HG02588 (cell line): ENCODE data around the gene PIP5K1C.

Source experiments
- ATAC-seq: cut with Tn5 transposase; IDR thresholded peaks from one replicate; pipeline ENCODE4 v1.9.1; 2021; ENCODE audit warnings: mild to moderate bottlenecking, moderate library complexity; ENCODE audit not compliant: unreplicated experiment

Gene PIP5K1C, protein sequence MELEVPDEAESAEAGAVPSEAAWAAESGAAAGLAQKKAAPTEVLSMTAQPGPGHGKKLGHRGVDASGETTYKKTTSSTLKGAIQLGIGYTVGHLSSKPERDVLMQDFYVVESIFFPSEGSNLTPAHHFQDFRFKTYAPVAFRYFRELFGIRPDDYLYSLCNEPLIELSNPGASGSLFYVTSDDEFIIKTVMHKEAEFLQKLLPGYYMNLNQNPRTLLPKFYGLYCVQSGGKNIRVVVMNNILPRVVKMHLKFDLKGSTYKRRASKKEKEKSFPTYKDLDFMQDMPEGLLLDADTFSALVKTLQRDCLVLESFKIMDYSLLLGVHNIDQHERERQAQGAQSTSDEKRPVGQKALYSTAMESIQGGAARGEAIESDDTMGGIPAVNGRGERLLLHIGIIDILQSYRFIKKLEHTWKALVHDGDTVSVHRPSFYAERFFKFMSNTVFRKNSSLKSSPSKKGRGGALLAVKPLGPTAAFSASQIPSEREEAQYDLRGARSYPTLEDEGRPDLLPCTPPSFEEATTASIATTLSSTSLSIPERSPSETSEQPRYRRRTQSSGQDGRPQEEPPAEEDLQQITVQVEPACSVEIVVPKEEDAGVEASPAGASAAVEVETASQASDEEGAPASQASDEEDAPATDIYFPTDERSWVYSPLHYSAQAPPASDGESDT

DNA sequence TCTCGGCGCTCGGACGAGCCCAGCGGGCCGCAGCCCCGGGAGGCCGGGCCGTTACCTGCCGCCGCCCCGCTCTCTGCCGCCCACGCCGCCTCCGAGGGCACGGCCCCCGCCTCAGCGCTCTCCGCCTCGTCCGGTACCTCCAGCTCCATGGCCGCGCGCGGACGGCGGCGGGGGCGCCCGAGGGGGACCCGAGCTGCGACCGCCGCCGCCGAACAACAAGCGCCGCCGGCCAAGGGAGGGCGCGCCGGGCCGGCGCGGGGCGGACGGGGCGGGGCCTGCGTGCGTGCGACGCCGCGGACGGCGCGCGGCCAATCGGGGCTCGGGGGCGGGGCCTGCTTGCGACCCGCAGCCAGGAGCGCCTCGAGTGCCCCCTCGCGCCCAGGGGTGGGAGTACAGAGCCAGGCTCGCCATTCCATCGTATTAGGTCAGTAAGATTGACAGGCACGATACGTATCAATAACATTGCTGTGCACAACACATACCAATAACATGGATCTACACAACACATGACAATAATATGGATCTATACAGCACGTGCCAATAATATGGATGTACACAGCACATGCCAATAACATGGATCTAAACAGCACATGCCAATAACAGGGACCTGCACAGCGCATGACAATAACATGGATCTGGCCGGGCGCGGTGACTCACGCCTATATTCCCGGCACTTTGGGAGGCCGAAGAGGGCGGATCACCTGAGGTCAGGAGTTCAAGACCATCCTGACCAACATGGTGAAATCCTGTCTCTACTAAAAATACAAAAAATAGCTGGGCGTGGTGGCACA, at the start of gene PIP5K1C:
Gene PIP5K1C, minus strand, starts transcription at position 227 of the 791 bp plus-strand sequence. Its CDS starts 78 bp downstream, at position 149.
- peak; percentile 69 for ATAC-seq

DNA sequence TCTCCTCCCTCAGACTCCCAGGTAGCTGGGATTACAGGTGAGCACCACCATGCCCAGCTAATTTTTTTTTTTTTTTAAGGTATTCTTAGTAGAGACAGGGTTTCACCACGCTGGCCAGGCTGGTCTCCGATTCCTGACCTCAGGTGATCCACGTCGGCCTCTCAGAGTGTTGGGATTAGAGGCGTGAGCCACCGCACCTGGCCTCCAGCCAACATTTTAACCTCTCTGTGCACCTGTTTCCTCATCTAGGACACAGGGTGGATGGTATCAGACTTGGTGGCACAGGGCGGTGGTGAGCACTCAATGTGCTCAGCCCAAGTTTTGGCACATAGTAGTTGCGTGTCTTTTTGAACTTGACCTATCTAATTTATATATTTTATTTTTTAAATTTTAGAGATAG, 48.7 kb upstream of the PIP5K1C start:
- no peak for ATAC-seq

- ATAC-seq = no peak
Measured at GRCh38 chr19:3746371-3747056, 46.2 kb upstream of the PIP5K1C start.

- ATAC-seq = no peak
Measured at GRCh38 chr19:3745363-3746045, 45.2 kb upstream of the PIP5K1C start.

DNA sequence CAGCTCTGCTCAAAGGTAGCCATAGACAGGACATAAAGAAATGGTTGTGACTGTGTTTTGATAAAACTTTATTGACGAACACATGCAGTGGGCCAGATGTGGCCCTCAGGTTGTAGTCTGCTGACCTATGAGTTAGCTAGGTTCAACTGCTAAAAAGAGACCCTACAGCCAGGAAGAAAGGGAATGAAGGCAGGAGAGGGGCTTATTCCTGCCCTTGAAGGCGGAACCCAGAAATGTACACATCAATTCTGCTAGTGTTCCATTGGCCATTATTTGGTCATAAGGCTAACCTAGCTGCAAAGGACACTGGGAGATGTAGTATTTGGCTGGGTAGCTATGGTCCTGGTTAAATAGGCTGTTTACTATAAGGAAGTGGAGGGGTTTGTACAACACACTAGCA, 43.2 kb upstream of the PIP5K1C start:
- ATAC-seq = no peak

GRCh38 chr19:3740431-3740830, 40.2 kb upstream of the PIP5K1C start:
- ATAC-seq = no peak

- no peak for ATAC-seq
Measured at GRCh38 chr19:3738477-3739220, 38.4 kb upstream of the PIP5K1C start.

- ATAC-seq = no peak
Measured at GRCh38 chr19:3737487-3738205, 37.4 kb upstream of the PIP5K1C start.

- ATAC-seq = no peak
Measured at GRCh38 chr19:3736106-3736724, 35.9 kb upstream of the PIP5K1C start.

DNA sequence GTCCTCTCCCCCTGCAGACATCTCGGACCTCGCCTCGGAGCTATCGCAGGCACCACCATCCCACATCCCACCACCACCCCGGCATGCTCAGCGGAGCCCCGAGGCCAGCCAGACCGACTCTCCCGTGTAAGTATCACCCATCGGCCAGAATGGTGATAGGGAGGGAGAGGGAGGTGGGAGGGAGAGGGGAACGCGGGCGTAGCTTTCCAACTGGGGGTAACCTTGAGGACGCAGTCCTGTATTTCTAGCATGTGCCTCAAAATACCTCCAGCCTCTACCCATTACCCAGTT, 34.0 kb upstream of the PIP5K1C start:
- ATAC-seq = no peak

DNA sequence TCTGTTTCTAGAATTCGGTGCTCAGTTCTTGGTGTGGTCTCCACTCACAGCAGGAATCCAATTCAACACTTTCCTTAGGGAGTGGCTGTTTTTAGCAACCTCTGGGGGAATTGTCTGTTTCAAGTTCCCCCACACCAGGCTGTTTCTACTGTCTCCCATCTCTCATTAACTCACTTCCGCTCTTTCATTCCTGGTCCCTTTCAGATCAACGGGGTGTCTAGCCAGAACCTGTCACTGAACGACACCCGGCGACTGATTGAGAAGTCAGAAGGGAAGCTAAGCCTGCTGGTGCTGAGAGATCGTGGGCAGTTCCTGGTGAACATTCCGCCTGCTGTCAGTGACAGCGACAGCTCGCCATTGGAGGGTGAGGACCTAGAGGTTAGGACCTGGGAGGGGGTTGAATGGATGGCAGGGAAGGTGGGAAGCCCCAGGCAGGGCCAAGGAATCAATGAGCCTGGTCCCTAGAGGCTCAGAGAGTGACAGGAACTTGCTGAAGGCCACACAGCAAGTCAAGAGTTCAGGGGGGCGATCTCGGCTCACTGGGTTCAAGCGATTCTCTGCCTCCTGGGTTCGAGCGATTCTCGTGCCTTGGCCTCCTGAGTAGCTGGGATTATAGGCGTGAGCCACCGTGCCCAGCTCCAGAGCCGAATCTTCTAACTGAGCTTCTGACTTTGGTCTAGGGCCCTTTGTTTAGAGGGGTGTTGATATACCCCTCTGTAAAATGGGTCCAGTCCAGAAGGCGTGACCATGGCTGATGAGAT, 33.5 kb upstream of the PIP5K1C start:
- no peak for ATAC-seq

- no peak for ATAC-seq
Measured at GRCh38 chr19:3732108-3732507, 31.8 kb upstream of the PIP5K1C start.

- ATAC-seq = no peak
Measured at GRCh38 chr19:3730457-3730958, 30.2 kb upstream of the PIP5K1C start.

- no peak for ATAC-seq
Measured at GRCh38 chr19:3725640-3726310, 25.5 kb upstream of the PIP5K1C start.

DNA sequence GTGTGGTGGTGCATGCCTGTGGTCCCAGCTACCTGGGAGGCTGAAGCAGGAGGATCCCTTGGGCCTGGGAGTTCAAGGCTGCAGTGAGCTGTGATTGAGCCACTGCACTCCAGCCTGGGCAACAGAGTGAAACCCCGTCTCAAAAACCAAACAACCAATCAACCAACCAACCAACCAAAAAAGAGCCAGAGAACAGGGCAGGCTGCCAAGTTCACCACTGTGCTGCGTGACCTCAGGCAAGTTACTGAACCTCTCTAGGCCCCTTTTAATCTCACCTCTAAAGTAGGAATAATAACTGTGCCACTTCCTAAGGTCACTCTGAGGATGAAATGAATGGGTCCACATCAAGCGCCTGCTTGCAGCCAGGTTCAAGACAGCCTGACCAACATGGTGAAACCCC, 24.9 kb upstream of the PIP5K1C start:
- ATAC-seq = no peak

DNA sequence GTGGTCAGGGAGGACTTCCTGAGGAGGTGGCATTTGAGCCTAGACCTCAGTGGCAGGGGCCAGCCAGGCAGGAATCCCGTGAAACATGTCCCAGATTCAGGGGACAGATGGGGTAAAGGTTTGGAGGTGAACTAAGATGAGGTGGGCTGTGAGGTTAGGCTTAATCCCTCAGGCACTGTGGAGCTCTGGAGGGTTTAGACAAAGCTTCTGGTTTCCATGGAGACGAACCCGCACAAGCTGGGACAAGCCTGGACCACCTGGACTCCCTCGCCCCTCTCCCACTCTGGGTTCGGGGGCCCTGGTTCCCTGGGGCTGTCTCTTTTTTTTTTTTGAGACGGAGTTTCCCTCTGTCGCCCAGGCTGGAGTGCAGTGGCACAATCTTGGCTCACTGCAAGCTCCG, 23.6 kb upstream of the PIP5K1C start:
- no peak for ATAC-seq

DNA sequence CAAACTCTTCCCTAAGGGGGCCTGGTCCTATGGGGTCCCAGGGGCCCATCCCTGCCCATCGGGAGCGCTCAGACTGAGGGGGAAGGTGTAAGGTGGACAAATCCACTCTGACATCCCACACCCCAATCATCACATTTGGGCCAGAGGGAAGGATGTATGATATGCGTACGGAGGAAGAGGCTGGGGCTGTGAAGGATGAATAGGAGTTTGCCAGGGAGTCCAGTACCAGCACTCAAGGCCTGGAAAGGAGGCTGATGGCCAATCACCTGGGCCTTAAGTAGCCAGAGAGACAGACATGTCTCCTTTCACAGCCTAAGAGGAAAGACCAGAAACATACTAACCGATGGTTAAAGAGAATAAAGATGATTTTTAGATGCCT, 22.8 kb upstream of the PIP5K1C start:
- no peak for ATAC-seq
